LHCN-M2 (cell line): Measurements from ENCODE around the gene LDLRAD3. TPM values are rescaled to one million over a fixed set of nuclear protein-coding genes. Genes with fewer than 3 reads are reported as not detected.
A peak's percentile ranks its signal among the peaks of the same experiment; 100 is the strongest.
"Not testable (repeated sequence)": the region's sequence is repeated elsewhere in the genome, so short reads cannot be mapped to it uniquely, and the experiment has no call there.

ENCODE experiments used
- DNase-seq: peaks from one replicate; pipeline ENCODE4 v3.0.0-alpha.2; 2012; ENCODE audit warnings: low read depth
- total RNA-seq: library from RNA; depleted of rRNA; stranded (reverse); fragments of >200 nt; gene quantifications from 2 replicates; pipeline ENCODE4 v1.2.3, GENCODE V29; 2014

Gene LDLRAD3
- total RNA-seq, 1 experiment from 2014 or later, result 44.3 TPM

DNA sequence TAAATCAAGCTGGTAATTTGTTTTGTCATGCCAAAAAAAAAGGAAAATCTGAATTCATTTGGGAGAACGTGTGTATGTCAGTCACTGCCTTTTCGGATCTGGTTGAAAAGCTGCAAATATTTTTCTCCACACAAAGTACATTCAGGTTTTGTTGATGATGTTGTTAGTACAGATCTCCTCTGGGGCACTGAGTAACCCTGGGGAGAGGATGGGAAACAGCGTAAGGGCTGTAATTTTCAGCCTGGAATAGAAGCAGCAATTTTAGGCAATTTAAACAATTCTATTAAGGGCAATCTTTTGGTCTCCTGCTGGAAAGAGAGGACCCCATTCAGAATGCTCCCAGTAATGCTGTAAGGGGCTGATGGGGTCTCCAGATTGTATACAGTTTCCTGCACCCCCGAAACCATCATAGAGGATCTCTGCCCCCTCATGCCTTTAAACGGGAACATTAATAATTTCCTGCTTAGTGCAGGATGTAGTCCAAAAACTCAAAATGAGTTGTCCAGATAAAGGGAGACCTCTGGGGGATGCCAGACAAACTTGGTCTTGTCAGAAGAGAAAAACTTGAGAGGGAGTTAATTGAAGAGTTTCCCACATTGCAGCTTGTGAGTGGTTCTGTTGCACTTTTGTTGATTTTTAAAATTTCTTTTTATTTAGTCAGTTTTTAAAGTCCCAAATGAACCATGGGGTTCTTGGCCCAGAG lies 213.1 kb downstream of the LDLRAD3 start:
- DNase-seq, result peak; percentile 41

DNA sequence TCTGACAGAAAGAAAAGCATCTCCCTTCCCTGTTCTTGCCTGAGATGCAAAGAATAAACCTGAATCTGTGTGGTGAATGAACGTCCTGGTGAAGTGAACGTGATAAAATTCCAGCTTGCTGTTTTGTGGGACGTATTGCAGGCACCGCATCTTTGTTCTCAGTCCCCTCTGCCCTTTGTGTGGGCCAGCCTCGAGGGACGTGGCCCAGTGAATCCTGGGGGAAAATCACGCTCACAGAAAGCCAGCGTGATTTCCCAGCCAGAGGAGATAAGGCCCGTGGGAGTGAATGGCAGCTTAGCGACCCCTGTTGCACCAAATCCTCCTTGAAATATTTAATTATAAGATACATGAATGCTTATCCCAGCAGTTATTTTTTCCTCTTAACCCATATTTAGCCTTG lies 216.2 kb downstream of the LDLRAD3 start:
- no peak for DNase-seq

DNA sequence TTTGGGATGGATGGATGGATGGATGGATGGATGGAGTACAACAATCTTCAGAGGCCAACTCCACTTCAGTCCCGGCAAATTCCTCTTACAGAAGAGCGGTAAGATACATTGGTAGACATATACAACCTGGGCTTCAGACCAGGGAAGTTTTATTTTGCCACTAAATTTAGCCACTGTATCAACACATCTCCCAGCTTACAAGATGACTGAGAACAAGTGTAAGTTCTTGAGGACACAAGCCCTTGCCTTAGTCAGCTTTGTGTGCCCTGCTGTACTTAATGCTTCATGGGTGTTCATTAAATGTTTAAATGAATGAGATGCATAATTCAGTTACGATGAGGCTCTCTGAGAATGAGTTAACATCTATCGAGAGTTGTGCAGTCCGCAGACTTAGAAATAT lies 217.7 kb downstream of the LDLRAD3 start:
- no peak for DNase-seq

GRCh38 chr11:36162006-36162882 lies 218.4 kb downstream of the LDLRAD3 start:
- DNase-seq, result no peak

GRCh38 chr11:36162883-36163434 lies 219.1 kb downstream of the LDLRAD3 start:
- DNase-seq, result no peak

DNA sequence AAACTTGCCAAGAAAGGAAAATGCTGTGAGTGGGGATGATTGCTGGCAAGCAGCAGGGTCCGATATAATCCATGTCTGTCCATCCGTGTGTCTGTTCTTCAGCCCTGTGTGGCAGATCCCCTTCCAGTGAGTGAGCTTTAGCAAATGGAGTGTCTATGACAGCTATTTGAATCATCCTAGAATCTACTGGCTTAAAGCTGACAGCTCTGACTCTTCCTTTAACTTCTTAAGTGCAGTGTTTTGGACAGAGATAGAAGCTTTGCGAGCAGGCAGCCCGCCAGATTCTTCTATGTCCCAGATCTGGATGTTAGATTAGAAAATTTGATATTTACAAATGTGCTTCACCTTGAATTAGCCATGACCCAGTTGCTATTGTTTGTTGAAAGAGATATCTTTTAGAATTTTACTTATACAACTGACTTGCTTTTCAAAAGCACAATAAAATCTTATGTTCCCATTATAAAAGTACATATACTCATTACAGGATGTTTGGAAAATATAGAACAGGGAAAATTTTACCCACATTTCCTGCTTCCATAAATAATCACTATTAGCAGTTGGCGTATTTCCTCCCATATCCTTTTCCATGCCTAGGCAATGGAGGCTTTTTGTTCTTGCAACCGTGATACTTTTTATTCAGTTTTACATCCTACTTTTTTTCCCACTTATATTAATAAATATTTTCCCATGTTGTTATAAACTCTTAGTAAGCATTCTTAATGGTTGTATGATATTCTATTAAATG lies 220.8 kb downstream of the LDLRAD3 start:
- peak; percentile 57 for DNase-seq

- no peak for DNase-seq
Observed at GRCh38 chr11:36165621-36166397, 221.9 kb downstream of the LDLRAD3 start.

DNA sequence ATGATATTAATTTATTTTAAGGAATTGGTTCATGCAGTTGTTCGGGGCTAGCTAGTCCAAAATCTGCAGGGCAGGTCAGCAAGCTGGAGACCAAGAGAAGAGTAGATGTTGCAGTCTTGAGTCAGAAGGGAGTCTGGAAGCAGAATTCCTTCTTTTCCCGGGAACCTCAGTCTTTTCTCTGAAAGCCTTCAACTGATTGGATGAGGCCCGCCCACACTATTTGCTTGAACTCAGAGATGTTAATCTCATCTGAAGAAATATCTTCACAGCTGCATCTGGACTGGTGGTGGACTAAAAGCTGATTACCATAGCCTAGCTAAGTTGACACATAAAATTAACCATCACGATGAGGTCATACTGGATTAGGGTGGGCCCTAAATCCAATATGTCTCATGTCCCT lies 223.2 kb downstream of the LDLRAD3 start:
- no peak for DNase-seq

- no peak for DNase-seq
Observed at GRCh38 chr11:36167729-36168128, 223.9 kb downstream of the LDLRAD3 start.

- no peak for DNase-seq
Observed at GRCh38 chr11:36177836-36178235, 234.0 kb downstream of the LDLRAD3 start.

GRCh38 chr11:36186340-36187175 lies 242.7 kb downstream of the LDLRAD3 start:
- DNase-seq, result peak; percentile 88

DNA sequence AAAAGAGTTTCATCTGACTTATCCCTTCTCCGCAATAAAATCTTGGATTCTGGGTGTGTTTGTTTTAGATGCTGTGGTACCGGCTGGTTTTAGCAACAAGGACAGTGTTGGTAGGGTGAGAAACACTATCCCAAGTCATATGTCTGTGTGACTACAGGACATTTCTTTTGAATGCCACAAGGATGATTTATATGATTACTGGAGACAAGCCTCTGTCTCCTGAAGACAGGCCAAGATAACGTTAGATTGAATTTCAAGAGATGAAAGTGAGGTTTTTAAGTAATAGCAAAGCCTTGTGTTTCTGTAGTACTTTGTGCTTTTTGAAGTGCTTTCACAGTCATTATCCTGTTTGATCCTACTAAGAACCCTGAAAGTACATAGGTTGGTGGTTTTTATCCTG lies 243.8 kb downstream of the LDLRAD3 start:
- no peak for DNase-seq

- not testable (repeated sequence) for DNase-seq
Observed at GRCh38 chr11:36189735-36190134, 245.9 kb downstream of the LDLRAD3 start.

DNA sequence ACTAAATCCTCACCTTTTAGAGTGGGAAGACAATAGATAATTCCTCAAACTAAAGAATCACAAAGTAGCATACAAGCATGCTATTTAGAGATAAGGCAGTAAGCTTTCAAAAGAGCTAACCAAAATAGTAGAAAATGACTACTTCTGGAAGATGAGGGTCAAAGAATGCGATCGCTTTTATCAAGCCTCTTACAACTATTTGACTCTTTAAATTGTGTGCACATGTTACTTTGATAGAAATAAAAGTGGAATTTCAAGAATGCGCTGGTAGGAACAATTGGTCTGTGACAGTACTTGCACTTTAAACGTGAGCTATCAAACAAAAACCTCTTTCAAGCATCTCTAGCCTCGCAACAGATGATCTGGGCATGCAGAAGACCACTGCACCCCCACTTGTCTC lies 248.1 kb downstream of the LDLRAD3 start:
- DNase-seq, result no peak

DNA sequence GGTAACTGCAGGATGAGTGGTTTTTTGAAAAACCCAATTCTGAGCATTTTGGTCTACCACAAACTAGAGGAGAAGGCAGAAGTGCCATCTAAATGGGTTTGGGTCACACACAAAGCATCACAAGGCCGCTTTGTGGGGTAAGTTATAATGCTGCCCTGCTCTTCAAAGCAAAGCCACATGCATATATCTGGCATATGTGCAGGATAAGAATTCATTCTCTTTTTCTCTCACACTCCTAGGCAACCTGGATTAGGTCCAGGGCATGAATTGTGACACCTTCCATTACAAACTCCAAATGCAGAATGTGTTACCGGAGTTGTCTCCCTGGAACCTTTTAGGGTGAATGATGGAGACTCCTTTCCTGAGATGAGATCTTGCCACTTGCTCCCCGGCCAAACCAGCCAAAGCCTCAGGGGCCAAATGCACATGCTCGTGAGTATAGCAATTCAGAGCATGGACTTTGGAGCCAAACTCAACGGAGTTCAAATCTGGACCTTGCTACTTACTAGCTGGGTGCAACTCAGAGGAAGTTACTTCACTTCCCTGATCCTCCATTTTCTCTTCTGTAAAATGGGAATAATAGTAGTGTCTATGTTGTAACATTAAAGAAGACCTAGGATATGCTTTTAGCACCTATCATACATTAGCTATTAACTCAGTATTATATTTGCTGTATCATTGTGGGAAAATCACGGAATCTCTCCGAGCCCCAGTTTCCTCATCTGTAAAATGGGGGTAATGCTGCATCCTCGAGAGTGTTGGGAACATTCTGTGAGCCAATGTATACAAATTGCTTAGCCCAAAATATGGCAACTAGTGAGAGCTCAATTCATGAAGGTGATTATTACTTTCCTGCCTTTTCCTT lies 248.8 kb downstream of the LDLRAD3 start:
- no peak for DNase-seq

- no peak for DNase-seq
Observed at GRCh38 chr11:36193290-36193619, 249.4 kb downstream of the LDLRAD3 start.

DNA sequence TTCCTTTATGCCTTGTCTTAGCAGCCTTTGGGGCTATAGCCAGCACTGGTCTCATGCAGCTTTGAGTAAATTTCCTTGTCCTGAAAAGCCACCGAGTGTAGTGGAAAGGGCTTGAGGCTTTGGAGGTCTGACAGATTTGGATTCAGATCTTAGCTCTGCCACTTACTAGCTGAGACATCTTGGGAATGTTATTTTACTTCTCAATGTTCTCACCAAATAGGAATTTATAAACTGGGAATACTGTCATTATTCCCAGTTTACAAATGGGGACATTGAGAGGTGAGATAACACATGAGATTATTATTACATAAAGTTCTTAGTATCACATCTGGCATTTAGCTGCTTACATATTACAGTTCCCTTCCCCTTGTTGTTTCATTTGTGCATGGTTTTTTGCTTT lies 249.9 kb downstream of the LDLRAD3 start:
- no peak for DNase-seq

- DNase-seq, result no peak
Observed at GRCh38 chr11:36195496-36196354, 251.9 kb downstream of the LDLRAD3 start.
